AG08396 (cell line): Measurements from ENCODE around the gene TUBGCP6.
A peak's percentile ranks its signal among the peaks of the same experiment; 100 is the strongest.

Experiments
- DNase-seq: peaks from one replicate; pipeline ENCODE4 v3.0.0; 2012; ENCODE audit warnings: low spot score, mixed read lengths

Gene TUBGCP6

DNA sequence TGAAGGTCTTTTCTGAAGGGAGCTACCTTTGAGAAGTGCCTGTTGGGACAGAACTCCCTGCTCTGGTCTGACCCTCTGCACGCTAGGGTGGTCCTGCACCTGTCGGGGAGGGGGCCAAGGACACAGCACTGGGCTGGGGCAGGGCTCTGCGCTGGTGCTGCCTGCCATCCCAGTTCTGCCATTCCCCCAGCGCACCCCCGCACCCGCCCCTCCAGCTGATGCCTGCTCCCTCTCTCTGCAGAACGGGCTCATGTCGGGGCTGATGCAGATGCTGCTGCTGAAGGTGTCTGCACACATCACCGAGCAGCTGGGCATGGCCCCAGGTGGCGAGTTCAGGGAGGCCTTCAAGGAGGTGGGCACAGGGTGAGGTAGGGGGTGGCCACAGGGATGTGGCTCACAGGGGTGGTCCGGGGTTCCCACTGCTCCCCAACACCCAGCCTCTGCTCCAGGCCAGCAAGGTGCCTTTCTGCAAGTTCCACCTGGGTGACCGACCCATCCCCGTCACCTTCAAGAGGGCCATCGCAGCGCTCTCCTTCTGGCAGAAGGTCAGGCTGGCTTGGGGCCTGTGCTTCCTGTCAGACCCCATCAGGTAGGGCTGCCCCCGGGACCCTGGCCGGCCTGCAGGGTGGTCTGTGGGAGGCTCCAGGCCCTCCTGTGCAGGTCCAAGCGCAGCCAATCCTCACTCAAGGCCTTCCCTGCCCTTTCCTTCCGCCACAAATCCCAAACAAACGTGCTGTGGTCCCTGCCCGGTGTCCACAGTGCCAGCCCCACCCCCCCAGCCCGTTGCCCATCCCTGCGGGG lies 47.6 kb downstream of the TUBGCP6 start:
- no peak for DNase-seq

DNA sequence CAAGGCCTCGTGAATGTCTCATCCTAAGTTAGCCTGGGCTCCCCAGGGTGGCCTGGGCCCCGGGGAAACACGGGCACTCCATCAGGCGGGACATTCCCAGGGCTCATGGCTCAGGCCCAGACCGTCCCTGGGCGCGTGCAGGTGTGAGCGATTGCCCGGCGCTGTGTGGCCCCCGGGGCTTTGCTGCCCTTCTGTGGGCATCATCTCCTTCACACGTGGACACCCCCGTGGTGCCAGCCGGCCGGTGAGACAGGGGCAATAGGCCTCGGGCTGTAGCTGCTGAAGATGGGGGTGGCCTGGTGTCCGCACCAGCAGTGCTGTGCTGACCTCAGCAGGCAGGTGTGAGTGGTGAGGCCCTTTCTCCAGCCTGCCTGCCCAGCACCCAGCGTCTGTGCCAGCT lies 48.6 kb downstream of the TUBGCP6 start:
- no peak for DNase-seq

DNA sequence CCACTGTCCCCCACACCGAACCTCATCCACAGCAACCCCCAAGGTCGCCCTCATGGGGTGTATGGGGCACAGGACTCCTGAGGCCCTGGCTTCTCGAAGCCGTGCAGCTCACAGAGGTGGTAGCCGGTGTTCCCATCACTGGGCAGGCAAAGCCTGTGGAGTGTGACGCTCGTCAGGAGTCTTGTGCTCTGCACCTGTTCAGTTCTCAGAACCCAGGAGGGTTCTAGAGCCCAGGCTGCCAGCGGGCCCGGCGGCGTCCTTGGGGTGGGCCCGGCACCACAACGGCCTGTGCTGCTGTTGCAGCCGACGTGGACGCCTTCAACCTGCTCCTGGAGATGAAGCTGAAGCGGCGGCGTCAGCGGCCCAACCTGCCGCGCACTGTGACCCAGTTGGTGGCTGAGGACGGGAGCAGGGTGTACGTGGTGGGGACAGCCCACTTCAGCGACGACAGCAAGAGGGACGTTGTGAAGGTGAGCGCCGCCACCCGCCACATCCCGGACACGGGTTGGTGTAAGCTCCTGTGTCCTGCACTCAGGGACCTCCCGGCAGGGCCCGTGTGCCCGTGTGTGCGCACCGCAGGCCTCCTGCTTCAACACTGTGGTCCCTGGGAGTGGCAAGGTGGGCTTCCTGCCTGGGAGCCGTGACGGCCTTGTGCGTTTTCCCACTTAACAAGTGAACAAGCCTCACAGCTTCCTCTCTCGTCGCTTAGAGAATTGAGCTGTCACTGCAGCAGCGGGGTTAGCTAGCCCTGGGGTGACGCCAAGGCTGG lies 50.6 kb downstream of the TUBGCP6 start:
- DNase-seq, result no peak

DNA sequence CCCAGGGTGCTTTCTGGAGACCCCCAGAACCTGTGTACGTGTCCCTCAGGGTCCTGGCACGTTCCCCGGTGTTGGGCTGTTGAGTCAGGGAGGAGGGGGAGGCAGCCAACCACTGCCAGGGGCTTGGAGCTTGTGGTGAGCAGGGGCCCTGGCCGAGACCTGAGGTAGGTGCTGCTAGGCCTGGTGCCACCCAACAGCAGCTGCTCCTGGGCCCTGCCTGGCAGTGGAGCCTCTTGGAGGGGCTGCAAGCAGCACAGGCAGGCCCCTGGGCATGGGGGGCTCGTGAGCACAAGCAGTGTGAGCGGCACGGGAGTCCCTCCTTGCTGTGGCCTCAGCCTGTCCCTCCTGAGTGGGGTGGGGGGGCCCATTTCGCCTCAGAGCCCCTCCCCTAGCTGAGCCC lies 51.2 kb downstream of the TUBGCP6 start:
- DNase-seq, result no peak

DNA sequence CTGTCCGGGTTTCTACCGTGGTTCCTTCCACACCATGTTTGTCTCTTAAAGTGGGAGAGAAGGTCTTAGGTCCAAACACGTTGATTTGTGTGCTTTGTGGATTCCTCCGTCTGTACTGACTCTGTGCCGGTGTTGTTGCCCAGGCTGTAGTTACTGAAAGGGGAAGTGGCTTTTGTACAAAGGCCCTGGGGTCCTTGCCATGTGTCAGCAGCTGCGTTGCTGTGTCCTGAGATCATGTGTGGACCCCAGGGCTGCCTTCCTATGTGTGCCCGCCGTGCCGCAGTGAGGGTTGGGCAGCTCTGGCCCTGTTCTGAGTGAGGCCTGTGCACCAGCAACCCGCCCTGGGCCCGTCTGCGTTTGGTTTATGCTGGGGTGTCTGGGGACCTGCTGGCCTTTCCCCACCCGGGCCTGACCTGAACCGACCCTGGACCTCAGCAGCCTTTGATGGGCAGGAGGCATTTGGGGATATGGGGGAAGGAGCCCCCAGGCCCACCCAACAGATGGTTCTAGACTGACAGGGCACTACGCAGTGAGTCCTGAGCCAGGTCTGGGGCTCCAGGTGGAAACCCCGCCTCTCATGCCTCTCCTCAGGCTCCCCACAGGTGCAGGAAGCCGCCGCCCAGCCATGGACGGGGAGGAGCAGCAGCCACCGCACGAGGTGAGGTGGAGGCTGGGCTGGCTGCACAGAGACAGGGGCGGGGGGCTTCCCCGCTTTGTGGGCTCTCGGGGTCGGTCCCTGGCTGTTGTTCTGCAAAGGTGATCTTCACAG lies 52.2 kb downstream of the TUBGCP6 start:
- no peak for DNase-seq

DNA sequence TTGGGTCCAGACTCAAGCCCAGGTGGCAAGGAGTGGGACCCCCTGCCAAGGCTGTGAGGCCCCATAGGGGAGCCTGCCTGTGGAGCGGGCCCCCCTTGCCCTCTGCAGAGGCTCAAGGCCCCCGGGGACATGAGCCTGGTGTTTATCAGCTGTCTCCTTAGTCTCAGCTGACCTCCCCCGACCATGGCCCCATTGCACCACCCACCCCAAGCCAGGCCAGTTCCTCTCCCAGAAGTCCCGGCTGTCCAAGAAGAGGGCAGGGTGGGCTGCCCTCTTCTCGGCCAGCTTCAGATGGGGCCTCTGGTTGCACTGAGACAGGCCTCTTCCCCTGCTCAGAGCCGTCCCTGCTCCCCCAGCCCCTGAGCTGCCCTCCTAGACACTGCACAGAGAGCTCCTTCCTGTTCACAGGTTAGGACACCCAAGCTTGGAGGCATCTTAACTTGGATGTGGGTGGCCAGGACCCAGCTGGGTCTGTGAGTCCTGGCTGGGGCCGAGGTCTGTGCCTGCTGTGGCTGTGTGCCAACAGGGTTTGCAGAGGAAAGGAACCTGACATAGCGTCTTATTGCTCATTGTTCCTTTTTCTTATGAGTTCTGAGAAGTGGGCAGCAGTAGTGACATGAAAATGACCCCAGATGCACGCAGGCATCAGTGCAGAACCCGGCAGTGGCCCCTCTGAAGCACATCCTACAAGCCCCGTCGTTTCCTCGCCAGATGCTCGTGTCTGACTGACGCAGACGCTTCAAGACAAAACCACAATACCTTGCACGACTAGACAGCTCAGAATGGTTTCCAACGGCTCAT lies 53.7 kb downstream of the TUBGCP6 start:
- no peak for DNase-seq

DNA sequence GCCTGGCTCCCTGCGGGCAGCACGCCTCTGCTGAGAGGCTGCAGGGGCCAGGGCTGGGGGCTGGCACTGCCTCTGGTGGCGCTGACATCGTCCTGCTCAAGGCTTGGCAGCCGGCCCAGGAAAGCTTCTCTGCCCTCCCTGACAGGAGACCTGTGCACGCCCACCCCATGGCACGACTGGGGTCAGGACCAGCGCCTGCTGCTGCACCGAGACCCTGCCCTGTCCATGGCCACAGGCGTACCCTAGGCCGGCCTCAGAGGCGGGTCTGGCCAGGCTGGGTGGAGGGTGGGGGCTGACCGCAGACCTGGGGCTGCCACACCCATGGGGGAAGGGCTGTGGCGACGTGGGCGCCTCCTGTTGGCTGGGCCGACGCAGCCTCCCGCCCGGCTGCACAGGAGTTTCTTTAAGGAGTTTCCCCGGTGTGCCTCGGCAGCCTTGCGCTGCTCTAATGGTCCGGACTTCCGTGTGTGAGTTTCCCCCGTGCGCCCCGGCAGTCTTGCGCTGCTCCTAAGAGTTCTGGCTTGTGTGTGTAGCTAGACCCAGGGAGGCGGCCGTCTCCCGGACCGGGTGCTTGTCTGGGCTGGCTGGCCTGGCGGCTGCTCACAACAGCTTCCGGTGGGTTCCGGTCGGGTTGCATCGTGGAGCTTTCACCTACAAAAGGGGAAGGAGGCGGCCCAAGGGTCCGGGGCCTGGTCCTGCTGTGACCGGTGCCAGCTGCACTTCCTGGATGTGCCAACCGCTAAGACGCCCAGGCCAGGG lies 54.5 kb downstream of the TUBGCP6 start:
- peak; percentile 77 for DNase-seq

DNA sequence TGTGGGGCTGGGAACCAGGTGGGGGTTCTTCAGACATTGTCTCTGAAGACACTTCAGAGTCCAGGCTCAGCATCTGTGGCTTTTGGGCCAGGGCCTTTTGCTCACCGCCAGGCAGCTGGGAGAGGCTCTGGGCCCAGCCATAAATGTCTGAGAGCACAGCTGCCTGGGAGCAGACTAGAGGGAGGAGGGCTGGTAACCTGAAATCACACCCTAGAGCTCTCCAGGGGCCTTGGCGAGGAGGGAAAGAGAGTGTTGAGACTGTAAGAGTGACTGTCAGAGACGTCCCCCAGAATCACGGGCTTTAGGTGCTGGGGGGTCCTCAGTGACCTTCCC lies 55.0 kb downstream of the TUBGCP6 start:
- DNase-seq, result no peak

DNA sequence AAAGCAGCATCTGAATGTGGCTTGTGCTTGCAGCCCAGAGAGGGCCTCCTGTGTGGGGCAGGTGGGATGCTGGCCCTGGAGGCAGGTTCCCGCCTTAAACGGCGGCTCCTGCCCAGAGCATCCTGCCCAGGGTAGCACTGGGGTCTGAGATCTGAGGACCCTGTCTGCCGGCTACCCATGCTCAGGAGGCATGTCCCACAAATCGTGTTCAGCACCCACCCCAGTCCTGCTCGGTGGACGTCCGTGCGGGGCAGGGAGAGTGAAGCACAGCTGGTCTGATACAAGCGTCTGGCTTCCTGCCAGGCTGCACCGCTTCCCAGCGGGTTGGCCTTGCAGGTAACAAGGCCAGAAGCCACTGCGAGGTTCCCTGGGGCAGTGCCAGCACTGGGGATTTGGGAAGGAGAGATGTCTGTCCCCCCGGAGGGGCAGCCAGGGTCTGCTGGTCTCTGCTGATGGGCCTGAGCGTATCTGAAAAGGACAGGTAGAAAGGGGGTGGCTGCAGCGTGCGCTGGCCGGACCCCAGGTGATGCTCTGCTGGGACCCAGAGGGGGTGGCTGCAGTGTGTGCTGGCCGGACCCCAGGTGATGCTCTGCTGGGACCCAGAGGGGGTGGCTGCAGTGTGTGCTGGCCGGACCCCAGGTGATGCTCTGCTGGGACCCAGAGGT lies 55.5 kb downstream of the TUBGCP6 start:
- no peak for DNase-seq

DNA sequence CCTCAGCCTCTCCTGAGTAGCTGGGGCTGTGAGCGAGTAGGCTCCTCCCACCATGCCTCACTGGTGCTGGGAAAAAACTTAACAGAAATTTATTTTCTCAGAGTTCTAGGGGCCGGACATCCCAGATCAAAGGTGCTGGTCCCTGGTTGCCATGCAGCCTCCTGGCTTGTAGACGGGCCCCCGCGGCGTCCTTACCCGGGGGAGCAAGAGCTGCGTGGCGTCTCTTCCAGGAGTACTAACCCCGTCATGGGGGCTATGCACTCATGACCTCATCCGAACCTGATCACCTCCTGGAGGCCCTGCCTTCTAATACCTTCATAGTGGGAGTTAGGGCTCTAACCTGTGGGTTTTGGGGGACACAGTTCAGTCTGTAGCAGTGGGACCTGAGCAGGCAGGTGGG lies 56.5 kb downstream of the TUBGCP6 start:
- no peak for DNase-seq

DNA sequence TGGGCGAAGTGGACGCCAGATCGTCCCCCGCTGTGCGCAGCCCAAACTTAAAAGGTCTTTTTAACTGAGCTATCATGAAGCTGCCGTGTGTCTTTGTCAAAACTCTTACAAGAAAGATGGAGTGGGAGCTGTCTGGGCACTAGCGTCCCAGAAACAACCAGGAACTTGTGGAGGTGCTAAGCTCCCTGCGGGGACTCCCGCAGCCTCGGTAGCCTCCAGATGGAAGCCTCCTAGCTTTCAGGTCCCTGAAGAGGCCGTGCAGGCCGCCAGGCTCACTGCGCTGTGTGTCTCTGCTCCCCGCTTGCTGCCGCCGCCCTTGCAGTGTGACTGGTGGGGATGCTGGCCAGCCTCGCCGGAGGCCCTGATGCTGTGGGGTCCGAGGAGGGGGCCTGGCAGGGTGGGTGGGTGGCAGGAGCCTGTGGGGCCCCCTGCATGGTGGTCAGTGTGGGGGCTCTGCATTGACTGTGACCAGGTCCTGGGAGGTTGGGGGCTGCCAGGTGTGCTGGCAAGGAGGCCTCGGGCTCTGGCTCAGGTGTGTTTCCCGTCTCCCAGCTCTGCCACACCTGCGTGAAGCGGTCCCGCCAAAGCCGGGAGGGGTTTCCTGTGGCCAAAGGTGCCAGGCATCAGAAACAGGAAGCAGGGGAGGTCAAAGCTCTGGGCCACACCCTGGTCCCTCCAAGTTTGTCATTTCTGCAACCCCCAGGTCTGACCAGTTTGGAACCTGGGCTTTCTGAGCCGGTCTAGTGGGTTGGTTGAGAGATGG lies 57.9 kb downstream of the TUBGCP6 start:
- no peak for DNase-seq

DNA sequence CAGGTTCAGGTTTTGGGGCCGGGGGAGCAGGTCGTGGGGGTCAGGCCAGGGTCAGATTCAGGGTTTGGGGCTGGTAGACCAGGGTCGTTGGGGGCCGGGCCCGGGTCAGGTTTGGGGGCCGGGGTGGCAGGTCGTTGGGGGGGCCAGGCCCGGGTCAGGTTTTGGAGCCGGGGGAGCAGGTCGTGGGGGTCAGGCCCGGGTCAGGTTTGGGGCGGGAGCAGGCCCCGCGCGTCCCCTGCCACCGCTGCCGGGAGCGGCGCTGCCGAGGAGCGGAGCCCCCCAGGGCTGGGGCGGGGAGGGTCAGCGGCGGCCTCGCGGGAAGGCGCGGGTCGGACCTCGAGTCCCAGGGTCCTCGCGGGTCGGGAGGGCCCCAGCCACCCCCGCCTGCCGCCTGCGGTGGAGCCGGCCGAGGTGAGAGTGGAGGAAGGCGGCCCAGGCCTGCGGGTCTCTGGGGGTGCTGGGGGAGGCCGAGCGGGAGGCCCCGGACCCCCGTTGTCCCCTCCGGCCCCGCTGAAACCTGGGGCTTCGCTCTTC lies 58.6 kb downstream of the TUBGCP6 start:
- DNase-seq, result no peak

DNA sequence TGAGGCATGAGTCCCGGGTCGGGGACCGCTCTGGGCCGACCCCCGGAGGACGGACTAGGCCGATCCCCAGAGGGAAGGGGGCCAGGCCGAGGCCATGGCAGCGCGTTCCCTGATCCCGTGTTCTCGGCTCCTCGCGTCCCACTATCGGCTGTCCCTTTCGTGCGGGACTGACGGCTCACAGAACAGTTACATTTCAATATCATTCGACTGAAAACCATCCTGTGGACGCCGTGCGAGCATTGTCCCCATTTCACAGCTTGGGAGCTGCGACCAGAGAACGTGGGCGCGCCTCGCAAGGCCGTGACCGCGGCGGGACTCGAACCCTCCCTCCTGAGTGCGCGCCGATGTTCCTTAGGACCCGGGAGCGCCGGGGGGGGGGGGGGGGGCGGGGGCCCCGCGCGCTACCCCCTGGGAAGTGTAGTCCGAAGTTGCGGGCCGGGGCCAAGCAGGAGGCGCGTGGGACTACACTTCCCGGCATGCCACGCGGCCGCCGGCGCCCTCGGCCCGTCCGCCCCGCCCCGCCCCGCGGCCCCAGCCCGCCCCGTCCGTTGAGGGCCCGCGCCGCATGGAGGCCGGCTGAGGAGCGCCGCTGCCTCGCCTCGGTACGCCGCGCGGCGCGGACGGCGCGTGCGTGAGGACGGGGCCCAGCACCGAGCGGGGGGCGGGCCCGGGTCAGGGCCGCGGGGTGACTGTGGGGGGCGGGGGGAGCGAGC lies 59.3 kb downstream of the TUBGCP6 start, which contains the start of gene TRABD:
Gene TRABD (plus strand): TSS at position 539 of the 713 bp plus-strand sequence. CDS start 7,148 bp downstream, outside the sequence.
- peak; percentile 98 for DNase-seq

DNA sequence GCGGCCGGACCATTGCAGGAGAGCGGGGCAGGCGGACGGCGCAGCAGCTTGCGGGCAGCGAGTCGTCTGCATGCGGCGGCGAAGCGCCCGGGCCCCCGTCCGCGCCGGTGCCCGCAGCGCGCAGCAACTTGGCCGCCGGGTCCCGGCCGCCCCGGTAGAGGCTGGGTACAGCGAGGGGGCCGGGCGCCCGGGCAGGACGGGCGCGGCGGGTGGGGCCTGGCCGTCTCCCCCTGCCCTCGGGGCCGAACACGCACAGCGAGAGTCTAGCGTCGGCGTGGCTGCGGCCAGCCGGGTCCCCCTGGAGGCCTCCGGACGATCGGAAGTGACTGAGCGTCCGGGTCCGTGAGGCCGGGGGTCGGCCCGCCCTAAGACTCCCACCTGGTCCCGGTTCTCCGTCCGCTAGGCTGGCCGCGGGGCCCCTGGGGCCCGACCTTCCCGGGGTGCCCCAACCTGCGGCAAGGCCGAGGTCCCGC lies 59.9 kb downstream of the TUBGCP6 start:
- no peak for DNase-seq

DNA sequence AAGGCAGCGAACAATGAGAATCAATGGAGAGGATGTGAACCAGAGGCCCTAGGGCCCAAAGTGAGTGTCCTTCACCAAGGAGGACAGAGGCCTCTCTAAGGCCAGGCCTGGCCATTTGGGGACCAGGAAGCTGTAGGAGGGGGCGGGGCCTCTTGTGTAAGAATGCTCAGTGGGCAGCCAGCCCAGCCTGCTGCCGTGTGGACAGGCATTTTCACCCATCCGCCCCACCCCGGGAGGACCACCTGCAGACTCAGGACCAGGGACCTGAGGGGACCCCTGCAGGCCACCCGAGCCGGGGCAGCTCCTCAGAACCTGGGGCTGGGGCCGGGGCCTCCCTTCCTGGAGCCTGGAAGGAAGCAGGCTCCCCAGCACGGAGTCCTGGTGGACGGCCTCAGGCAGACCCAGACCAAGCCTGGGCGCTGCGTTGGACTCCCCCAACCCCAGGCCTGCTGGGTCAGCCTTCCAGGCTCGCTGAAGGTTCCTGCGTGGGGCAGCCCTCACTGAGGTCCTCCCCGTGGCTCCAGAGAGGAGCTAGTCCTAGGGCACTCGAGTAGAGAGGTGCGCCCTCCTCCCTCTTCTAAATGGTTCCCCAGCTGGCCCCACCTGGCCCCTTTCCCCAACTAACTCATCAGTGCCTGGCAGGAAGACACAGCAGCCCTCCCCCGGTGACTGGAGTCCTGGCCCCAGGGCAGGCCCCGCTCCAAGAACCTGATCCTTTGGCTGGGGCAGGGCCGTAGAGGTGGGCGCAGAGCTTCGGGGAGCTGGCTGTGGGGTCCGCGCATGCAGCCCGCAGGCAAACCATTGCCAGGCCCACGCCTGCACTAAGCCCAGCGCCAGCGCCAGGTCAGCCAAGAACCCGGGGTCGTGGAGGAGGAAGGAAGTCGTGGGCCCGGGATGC lies 60.6 kb downstream of the TUBGCP6 start:
- DNase-seq, result peak; percentile 76

DNA sequence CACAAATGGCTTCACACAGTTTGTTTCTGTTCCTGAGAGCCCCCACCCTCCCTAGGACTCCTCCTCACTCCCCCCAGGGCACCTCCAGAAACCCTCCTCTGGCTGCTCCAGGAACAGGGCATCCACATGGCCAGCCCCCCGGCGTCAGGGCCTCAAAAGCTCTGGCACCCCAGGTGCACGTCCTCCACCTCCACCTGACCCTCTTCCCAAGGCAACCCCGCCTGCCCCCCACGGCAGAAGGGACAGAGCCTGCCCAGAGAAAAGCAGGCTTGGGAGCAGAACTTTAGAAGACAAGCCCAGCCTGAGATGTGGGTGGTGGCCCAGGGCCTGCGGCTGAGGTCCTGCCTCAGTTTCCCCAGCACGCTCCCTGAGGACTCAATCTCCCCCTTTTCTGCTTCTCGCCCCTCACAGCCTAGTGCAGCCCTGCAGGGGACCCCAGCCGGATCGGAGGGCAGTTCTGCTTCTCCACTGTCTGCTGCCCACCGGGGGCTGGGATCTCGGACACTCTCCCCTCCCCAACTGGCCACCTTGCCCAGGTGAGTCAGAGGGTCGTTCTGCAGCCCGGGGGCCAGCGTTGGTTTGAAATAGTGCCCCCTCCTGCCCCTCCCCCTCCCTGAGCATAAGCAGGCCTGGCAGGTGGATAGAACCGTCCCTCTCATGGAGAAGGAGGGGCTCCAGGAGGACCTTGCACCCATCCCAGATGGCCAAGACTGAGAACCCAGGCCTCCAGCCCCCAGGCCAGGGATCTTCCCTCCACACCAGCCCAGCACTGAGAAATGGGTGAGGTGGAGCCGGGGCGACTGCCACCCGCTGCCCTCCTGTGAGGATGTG lies 61.5 kb downstream of the TUBGCP6 start:
- DNase-seq, result no peak
